Right forelimb (tissue), 1 donor: Measurements from ENCODE around the gene GDF7.
A peak's percentile ranks its signal among the peaks of the same experiment; 100 is the strongest.

ENCODE experiments used
- DNase-seq: peaks from one replicate; pipeline ENCODE4 v3.0.0-alpha.2; 2018

Gene GDF7

GRCh38 chr2:20629581-20630171 is 37.3 kb upstream of the GDF7 start:
- no peak for DNase-seq

DNA sequence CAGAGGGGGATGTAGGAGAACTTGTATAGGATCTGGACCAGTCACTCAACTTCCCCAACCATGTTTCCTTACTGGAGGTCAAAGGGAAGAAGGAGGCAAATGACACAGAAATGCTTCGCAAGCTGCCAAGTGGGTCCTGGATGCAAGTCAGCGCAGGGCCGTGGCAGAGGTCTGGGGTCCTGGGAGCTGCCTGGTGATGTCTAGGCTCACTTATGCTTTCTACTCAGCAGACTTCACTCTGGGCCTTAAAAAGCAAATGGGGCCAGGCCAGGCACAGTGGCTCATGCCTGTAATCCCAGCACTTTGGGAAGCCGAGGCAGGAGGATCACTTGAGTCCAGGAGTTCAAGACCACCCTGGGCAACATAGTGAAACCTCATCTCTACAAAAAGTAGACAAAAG is 36.0 kb upstream of the GDF7 start:
- DNase-seq, result no peak

GRCh38 chr2:20631617-20632307 is 35.2 kb upstream of the GDF7 start:
- DNase-seq, result no peak

DNA sequence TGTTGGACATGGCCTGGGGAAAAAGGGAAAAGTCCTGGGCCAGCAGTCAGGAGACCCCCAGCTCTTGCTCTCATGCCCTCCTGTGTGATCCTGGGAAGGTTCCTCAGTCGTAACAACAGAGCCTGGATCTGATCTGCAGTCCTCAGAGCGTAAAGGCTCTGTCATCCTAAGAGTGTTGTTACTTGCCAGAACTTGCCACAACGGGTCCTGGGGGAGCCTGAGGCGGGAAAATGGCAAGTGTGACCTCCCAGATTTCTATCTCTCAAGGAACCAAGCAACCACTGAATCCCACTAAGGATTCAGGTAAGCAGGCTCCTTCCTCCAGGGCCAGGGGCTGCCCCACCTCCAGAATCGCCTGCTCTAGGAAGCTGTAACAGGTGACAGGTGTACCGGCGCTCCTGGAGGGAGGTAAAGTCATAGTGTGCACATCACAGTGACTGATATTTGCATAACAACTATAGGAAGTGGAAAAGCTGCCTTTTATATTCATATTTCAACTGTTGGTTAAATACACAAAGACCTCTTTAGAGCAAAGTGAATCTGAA is 34.4 kb upstream of the GDF7 start:
- DNase-seq, result no peak

DNA sequence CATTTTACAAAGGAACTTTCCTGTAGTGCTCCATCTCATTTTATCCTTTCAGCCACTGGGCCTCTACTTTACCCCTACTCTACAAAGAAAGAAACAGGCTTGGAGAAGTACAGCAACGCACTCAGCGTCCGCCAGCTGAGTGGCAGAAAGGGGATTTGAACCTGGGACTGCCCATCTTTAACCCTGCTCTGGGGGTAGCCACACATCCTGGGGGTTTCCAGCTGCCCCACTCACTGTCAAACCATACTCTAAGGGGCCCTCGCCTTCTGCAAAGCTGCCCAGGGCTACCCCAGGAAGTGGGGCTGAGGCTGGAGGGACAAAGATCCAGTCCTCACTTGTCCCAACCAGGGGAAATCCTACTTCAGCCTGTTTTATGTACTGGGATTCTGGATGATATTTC is 33.9 kb upstream of the GDF7 start:
- no peak for DNase-seq

DNA sequence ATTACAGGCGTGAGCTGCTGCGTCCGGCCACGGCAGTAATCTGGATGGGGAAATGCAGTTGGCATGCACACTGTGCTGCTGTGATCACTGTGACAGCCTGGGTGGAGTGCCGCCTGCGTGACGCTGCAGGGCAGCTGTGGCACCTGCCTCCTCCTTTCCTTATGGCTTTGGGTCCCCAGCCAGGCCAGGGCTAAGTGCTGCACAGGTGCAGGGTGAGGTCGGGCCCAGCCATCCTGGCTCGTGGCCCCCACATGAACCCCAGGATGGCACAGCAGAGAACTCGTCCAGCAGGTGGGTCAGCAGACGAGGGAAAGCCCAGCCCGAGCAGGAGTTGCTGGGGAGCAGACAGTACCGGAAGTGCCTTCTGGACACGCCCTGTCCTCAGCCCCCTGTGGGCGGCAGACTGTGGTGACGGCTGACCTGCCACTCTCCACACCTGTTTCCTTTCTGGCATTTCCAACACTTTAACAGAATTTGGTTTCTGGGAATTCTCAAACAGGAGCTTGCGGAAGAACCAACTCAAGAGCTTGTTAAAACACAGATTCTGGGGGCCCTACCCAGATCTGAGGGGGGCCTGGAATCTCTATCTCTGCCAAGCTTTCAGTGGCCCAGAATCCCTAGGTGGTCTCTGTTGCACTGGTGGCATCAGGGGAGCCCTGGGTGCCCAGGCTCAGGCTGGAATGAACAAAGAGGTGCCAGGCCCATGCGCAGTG is 33.0 kb upstream of the GDF7 start:
- no peak for DNase-seq

- DNase-seq, result no peak
Measured at GRCh38 chr2:20634507-20635112, 32.3 kb upstream of the GDF7 start.

- no peak for DNase-seq
Measured at GRCh38 chr2:20635113-20635510, 31.8 kb upstream of the GDF7 start.

DNA sequence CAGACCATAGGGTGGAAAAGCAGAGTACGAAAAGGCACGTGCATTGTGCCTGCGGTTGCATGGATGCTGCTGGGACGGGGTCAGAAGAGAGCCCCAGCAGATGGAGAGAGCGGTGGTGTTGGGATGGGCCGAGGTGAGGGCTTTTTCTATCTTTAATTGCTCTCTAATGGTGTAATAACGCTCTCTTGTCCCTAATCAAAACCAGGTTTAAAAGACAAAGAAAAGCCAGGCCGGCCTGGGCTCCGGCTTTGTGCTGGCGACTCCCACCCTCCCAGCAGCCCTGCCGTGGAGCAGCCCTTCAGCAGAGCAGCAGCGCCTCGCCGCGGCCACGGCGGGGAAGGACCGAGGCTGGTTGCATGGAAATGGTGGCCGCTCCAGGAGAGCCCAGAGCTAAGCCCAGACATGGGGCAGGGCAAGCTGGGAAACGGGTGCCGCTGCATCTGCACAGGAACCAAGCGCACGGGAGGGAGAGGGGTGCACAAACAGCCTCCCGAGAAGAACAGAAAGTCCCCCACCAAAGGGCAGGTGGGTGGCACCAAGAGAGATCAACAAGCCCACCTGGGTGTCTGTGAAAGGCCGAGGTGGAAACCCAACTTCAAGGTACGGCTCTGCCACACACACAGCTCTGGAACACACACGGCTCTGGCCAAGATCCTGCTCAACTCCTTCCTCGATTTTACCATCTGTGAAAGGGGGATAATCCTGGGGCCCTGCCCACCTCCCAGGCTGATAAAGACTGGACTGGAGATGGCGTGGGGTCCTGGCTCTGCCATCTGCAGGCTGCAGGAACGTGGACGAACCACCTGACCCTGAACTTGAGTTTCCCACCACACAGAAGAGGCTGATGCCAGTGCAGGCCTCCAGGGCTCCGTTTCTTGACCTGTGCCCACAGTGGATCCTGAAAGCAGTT is 31.0 kb upstream of the GDF7 start:
- DNase-seq, result peak; percentile 94

DNA sequence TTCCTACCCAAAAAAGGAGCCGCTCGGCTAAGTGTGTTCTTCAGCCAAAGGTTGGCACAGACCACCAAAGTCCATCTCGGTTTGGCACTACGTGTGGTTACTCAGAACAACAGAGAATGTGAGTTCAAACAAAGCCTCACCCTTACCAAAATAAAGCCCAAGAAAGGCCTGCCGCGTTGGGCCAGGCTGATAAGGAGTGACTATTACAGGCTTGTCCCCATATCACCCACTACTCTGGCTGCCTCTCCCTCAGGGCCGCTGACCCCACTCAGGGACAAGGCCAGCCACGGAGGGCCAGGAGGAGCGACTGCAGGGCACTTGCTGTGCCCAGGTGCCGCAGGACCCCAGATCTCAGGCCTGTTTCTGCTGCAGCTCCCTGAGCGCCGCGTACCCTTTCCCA is 29.8 kb upstream of the GDF7 start:
- no peak for DNase-seq

- no peak for DNase-seq
Measured at GRCh38 chr2:20638014-20638413, 28.9 kb upstream of the GDF7 start.

DNA sequence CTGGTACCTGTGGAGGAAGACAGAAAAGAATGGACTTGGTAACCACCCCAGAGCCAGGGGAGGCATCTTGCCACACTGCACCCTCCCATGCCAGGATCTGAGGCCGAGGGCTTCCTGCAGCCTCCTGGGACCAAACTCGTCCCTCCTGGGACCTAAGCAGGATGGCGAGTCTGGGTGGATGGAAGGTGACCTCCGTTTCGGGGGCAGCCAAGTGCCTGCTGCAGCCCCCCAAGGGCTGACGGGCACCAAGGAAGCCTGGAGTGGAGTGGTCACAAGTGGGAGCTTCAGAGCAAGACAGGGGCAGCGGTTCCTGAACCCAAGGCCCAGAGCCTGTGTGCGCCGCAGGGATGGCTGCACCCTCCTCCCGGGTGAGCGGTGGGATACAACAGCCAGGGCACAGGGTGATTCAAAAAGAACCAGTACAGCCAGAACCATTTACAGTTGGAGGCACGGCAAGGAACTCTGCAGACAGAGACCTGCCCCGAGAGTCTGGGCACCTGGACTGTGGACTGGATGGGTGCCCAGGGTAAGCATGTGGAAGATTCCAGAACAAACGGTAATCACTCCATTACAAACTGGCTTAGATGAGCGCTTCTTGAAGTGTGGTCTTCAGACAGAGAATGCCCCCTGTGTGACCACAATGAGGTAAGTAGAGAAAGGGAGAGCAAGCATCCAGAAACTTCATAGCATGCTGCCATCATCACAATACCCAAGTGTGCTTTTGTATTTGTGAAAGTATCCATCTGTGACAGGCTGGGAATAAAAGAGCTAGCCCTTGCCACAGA is 28.1 kb upstream of the GDF7 start:
- DNase-seq, result no peak

GRCh38 chr2:20640411-20641122 is 26.4 kb upstream of the GDF7 start:
- DNase-seq, result no peak

DNA sequence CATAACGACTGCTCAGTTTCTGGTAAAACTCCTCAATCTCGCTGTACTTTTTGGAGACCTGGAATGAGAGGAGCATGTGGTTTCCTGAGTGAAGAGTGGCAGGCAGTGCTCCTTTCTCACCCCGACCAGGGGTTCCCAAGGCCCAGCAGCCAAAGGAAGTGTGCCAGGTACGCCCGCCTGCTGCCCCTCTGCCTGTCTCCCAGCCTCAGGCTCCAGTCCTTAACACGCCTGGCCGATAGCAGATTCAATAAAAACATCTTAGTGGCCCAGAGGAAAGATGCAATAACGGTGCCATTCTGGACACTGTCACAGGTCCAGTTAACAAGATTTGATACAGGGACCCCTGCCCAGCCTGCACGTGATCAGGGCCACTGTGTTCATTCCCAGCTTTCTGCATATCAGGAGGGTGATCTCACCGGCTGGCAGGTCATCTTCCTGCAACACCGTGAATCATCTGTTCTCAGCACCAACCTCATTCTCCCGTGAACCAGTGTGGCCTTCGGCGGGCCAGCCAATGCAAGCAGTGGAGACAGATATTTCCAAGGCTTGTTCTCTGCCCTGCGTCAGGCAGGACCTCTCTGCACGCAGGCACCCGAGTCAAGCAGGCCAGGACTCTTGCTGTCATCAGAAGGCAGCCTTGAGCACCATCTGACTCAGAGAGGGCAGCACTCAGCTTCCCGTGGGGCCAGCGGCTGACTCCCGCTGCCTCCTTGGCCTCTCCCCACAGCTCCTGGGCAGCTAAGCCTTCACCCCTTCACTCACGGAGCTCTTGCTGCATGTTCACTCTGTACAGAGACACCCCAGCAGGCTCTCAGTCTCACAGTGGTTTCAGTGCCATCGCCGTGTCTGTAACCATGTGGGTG is 25.6 kb upstream of the GDF7 start:
- DNase-seq, result no peak

- peak; percentile 87 for DNase-seq
Measured at GRCh38 chr2:20642055-20642971, 24.6 kb upstream of the GDF7 start.

GRCh38 chr2:20643060-20643459 is 23.9 kb upstream of the GDF7 start:
- no peak for DNase-seq

GRCh38 chr2:20643826-20644225 is 23.1 kb upstream of the GDF7 start:
- DNase-seq, result no peak

DNA sequence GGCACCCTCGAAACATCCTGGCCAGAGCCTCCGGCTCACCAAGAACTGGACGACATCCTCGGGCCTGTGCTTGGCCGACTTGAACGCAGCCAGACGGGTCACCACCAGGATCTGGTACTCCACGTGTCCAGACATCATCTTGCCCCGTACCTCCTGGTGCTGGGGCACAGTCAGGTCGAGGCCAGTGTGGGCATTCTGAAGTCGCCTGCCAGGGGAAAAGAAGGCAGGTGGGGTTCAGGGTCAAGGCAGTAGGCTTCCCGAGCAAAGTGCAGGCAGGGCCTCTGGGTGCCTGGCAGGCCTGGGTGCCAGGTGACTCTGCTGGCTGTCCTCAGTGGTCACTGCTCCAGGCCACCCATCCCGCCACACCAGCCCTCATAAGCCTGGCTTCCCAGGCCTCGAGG is 21.6 kb upstream of the GDF7 start:
- no peak for DNase-seq

- DNase-seq, result no peak
Measured at GRCh38 chr2:20645761-20646160, 21.2 kb upstream of the GDF7 start.
